SU-DHL-6 (cell line): ENCODE results near the gene MAGEB17.

Source experiments
- EZH2phosphoT487 ChIP-seq: fragments of 200-600 bp; sonication (generic), shearing (Covaris generic); conservative IDR thresholded peaks from 2 replicates; pipeline ENCODE4 v1.6.1; 2018; ENCODE audit warnings: mild to moderate bottlenecking, antibody characterized with exemption, low read length, moderate library complexity, mixed read lengths
- TF ChIP-seq, protein P1 (sequence below): fragments of 200-600 bp; sonication (generic); IDR thresholded peaks from one replicate; pipeline ENCODE4 v1.5.1; 2017; ENCODE audit warnings: antibody characterized with exemption, mild to moderate bottlenecking, low read length, moderate library complexity; ENCODE audit not compliant: insufficient read depth, poor library complexity, severe bottlenecking

DNA sequence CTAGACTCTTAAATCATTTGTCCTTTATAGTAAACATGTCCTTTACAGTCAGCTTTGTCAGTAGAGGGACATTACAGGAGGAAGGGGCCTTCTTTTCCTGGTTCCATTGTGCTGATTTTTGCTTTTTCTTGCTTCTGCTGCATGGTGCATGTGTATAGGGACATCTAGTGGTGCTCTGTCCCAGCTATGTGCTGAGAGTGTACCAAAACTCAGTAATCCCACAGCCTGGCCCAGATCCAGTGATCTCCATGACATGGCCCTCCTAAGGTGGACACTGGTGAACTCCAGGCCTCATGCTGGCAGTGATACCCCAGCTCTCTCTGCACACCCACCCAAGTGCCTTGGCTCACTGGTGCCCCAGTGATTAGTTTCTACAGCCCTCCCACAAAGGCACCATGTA, 45.2 kb downstream of the MAGEB17 start:
- TF ChIP-seq, protein P1, sequence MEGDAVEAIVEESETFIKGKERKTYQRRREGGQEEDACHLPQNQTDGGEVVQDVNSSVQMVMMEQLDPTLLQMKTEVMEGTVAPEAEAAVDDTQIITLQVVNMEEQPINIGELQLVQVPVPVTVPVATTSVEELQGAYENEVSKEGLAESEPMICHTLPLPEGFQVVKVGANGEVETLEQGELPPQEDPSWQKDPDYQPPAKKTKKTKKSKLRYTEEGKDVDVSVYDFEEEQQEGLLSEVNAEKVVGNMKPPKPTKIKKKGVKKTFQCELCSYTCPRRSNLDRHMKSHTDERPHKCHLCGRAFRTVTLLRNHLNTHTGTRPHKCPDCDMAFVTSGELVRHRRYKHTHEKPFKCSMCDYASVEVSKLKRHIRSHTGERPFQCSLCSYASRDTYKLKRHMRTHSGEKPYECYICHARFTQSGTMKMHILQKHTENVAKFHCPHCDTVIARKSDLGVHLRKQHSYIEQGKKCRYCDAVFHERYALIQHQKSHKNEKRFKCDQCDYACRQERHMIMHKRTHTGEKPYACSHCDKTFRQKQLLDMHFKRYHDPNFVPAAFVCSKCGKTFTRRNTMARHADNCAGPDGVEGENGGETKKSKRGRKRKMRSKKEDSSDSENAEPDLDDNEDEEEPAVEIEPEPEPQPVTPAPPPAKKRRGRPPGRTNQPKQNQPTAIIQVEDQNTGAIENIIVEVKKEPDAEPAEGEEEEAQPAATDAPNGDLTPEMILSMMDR, result no peak
- no peak for TF ChIP-seq EZH2phosphoT487
